GM19025 (cell line): ENCODE measurements around the gene SPRR2B.
"Not testable (repeated sequence)": the region's sequence is repeated elsewhere in the genome, so short reads cannot be mapped to it uniquely, and the experiment has no call there.

Source experiments
- ATAC-seq: cut with Tn5 transposase; IDR thresholded peaks from one replicate; pipeline ENCODE4 v1.9.1; 2021; ENCODE audit warnings: mild to moderate bottlenecking, low read depth, moderate library complexity; ENCODE audit not compliant: unreplicated experiment

Gene SPRR2B

GRCh38 chr1:153071511-153071910 is at the start of gene SPRR2B:
Gene SPRR2B (minus strand): TSS chr1:153071611. CDS start chr1:153070839, 772 bp downstream.
- no peak for ATAC-seq

GRCh38 chr1:153120945-153121344 is 49.5 kb upstream of the SPRR2B start:
- no peak for ATAC-seq

GRCh38 chr1:153119491-153119971 is 48.1 kb upstream of the SPRR2B start:
- ATAC-seq = no peak

GRCh38 chr1:153115264-153115663 is 43.9 kb upstream of the SPRR2B start:
- ATAC-seq = not testable (repeated sequence)

GRCh38 chr1:153113416-153113815 is 42.0 kb upstream of the SPRR2B start, which contains the start of gene SPRR2F:
Gene SPRR2F (minus strand): TSS chr1:153113516. CDS start chr1:153112733, 783 bp downstream.
- ATAC-seq = no peak

GRCh38 chr1:153112454-153112853 is 41.0 kb upstream of the SPRR2B start:
- ATAC-seq = not testable (repeated sequence)

GRCh38 chr1:153100245-153100644 is 28.8 kb upstream of the SPRR2B start:
- ATAC-seq = no peak

- no peak for ATAC-seq
Observed at GRCh38 chr1:153099461-153100045, 28.1 kb upstream of the SPRR2B start.

- no peak for ATAC-seq
Observed at GRCh38 chr1:153095764-153096163, 24.4 kb upstream of the SPRR2B start.

- no peak for ATAC-seq
Observed at GRCh38 chr1:153094426-153094825, 23.0 kb upstream of the SPRR2B start, which contains the start of gene SPRR2E. Gene SPRR2E (minus strand): TSS chr1:153094526. CDS start chr1:153093751, 775 bp downstream.

GRCh38 chr1:153087652-153088051 is 16.2 kb upstream of the SPRR2B start:
- no peak for ATAC-seq

- ATAC-seq = no peak
Observed at GRCh38 chr1:153081736-153082135, 10.3 kb upstream of the SPRR2B start.

- no peak for ATAC-seq
Observed at GRCh38 chr1:153072806-153073726, 1.7 kb upstream of the SPRR2B start.

- no peak for ATAC-seq
Observed at GRCh38 chr1:153070243-153070642, 1.2 kb downstream of the SPRR2B start.

- ATAC-seq = no peak
Observed at GRCh38 chr1:153058826-153059784, 12.3 kb downstream of the SPRR2B start.

- ATAC-seq = no peak
Observed at GRCh38 chr1:153058154-153058553, 13.3 kb downstream of the SPRR2B start.

GRCh38 chr1:153057375-153057774 is 14.0 kb downstream of the SPRR2B start, which contains the start of gene SPRR2A:
Gene SPRR2A (minus strand): TSS chr1:153057512. CDS start chr1:153056735, 777 bp downstream.
- ATAC-seq = no peak

GRCh38 chr1:153056111-153056510 is 15.3 kb downstream of the SPRR2B start:
- ATAC-seq = not testable (repeated sequence)

- ATAC-seq = no peak
Observed at GRCh38 chr1:153049211-153049610, 22.2 kb downstream of the SPRR2B start.
